Neural cell (in vitro differentiated cells): ENCODE results near the gene ARFRP1.

Experiments
- CTCF ChIP-seq: fragments of 450-650 bp; IDR thresholded peaks from 2 replicates; pipeline ENCODE4 v1.5.1; 2014; ENCODE audit warnings: antibody characterized with exemption, mild to moderate bottlenecking, moderate library complexity; ENCODE audit not compliant: poor library complexity, severe bottlenecking
- EP300 ChIP-seq: fragments of 450-650 bp; conservative IDR thresholded peaks from 2 replicates; pipeline ENCODE4 v1.6.1; 2014; ENCODE audit warnings: antibody characterized with exemption, mild to moderate bottlenecking, moderate library complexity; ENCODE audit not compliant: poor library complexity, severe bottlenecking
- MXI1 ChIP-seq: fragments of 450-650 bp; conservative IDR thresholded peaks from 2 replicates; pipeline ENCODE4 v1.6.1; 2014; ENCODE audit warnings: antibody characterized with exemption, mild to moderate bottlenecking; ENCODE audit not compliant: poor library complexity, severe bottlenecking

- no peak for TF ChIP-seq CTCF
- no peak for TF ChIP-seq EP300
- no peak for TF ChIP-seq MXI1
These were observed 3.0 kb downstream of the ARFRP1 start for GRCh38 chr20:63704749-63705117.
